Left lobe of liver (tissue), 2 donors: ENCODE measurements around the gene SLC10A7. TPM values are rescaled to one million over a fixed set of nuclear protein-coding genes. Genes with fewer than 3 reads are reported as not detected.
"Not testable (repeated sequence)": the region's sequence is repeated elsewhere in the genome, so short reads cannot be mapped to it uniquely, and the experiment has no call there.

Source experiments
- ATAC-seq: fragments of 200-7000 bp; cut with Tn5 transposase; one replicate; pipeline ENCODE4 v1.9.1; 2020; ENCODE audit warnings: mild to moderate bottlenecking, moderate library complexity
- DNase-seq: peaks from one replicate; pipeline ENCODE4 v3.0.0-alpha.2; 2020; ENCODE audit warnings: low spot score
- total RNA-seq: library from RNA; stranded (reverse); gene quantifications from one replicate; pipeline ENCODE4 v1.2.1, GENCODE V29; 2021
- donor health status: DM: no; HTN: no; CAD: no; lungs with moderate emphysema.
- donor health status: DM: no; HTN: yes; CAD: no.

Gene SLC10A7
- total RNA-seq, 1 donor from 2014 or later: 8.6 TPM

- ATAC-seq (no peak), DNase-seq (no peak)
These were observed 153.5 kb downstream of the SLC10A7 start for GRCh38 chr4:146368209-146368608.

- ATAC-seq (no peak), DNase-seq (no peak)
These were observed 154.4 kb downstream of the SLC10A7 start for GRCh38 chr4:146367347-146367746.

- ATAC-seq (no peak), DNase-seq (no peak)
These were observed 162.0 kb downstream of the SLC10A7 start for GRCh38 chr4:146359771-146360170.

- not testable (repeated sequence) for DNase-seq, ATAC-seq
These were observed 171.6 kb downstream of the SLC10A7 start for GRCh38 chr4:146350114-146350513.

GRCh38 chr4:146349306-146349705 is 172.4 kb downstream of the SLC10A7 start:
- ATAC-seq (no peak), DNase-seq (no peak)

- no peak for DNase-seq
- no peak for ATAC-seq
These were observed 173.9 kb downstream of the SLC10A7 start for GRCh38 chr4:146347822-146348221.

GRCh38 chr4:146346276-146346675 is 175.5 kb downstream of the SLC10A7 start:
- ATAC-seq: no peak
- no peak for DNase-seq

- ATAC-seq (no peak), DNase-seq (no peak)
These were observed 178.0 kb downstream of the SLC10A7 start for GRCh38 chr4:146343776-146344175.

GRCh38 chr4:146343199-146343598 is 178.5 kb downstream of the SLC10A7 start:
- ATAC-seq: no peak
- no peak for DNase-seq

GRCh38 chr4:146342600-146343192 is 179.0 kb downstream of the SLC10A7 start:
- DNase-seq: no peak

GRCh38 chr4:146340798-146341197 is 180.9 kb downstream of the SLC10A7 start:
- no peak for DNase-seq
- peak; percentile 46 for ATAC-seq

More at GRCh38 chr4:146342600-146343192, 179.0 kb downstream of the SLC10A7 start:
- ATAC-seq: peak; percentile 50

- ATAC-seq (no peak), DNase-seq (no peak)
These were observed 183.2 kb downstream of the SLC10A7 start for GRCh38 chr4:146338512-146338911.

GRCh38 chr4:146336410-146336807 is 185.3 kb downstream of the SLC10A7 start:
- ATAC-seq (peak; percentile 33), DNase-seq (no peak)

GRCh38 chr4:146335763-146336409 is 185.9 kb downstream of the SLC10A7 start:
- ATAC-seq (peak; percentile 87), DNase-seq (no peak)

- DNase-seq: no peak
- ATAC-seq: no peak
These were observed 186.8 kb downstream of the SLC10A7 start for GRCh38 chr4:146334862-146335449.

- no peak for ATAC-seq
- DNase-seq: no peak
These were observed 187.9 kb downstream of the SLC10A7 start for GRCh38 chr4:146333895-146334262.

GRCh38 chr4:146333187-146333894 is 188.4 kb downstream of the SLC10A7 start:
- no peak for DNase-seq
- ATAC-seq: no peak

- ATAC-seq (no peak), DNase-seq (no peak)
These were observed 191.3 kb downstream of the SLC10A7 start for GRCh38 chr4:146330392-146330791.

GRCh38 chr4:146329050-146329716 is 192.6 kb downstream of the SLC10A7 start:
- no peak for DNase-seq
- ATAC-seq: no peak

GRCh38 chr4:146327859-146328650 is 193.7 kb downstream of the SLC10A7 start:
- no peak for DNase-seq
- no peak for ATAC-seq
